Kidney tubule cell (primary cell): ENCODE results near the gene JMJD6.
"Not testable (repeated sequence)": the region's sequence is repeated elsewhere in the genome, so short reads cannot be mapped to it uniquely, and the experiment has no call there.

Experiments
- DNase-seq: peaks from one replicate; pipeline ENCODE4 v3.0.0-alpha.2; 2018; ENCODE audit warnings: low spot score

Gene JMJD6

DNA sequence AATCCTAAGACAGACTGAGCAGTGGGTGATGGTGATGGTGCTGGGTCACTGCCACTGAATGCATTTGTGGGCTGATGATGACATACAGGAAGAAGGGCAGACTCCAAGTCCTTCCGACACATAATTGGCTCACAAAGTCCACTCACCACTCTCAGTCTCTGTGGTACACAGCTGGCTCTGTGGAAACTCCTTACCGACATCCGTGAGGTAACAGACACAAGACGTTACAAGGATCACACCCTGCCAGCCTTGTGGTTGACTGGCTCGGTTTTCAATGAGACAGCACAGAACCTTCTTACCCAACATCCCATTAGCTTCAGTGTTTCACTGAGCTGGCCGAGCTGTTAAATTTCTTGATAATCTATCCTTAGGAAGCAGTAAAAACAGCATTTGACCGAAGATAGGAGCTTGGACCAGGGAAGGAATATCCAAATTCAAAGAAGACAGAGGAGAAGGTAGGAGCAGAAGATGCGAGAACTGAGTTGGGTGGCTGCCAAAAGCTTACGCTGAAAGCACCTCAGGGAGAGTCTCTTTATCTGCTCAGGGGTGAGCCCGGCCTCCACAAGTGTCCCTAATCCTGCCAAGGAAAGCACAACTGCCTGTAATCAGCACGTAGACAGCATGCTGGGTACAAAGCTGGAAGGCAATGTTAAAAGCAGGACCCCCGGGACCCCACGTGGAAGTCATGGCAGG lies 10.1 kb downstream of the JMJD6 start:
- peak; percentile 86 for DNase-seq

DNA sequence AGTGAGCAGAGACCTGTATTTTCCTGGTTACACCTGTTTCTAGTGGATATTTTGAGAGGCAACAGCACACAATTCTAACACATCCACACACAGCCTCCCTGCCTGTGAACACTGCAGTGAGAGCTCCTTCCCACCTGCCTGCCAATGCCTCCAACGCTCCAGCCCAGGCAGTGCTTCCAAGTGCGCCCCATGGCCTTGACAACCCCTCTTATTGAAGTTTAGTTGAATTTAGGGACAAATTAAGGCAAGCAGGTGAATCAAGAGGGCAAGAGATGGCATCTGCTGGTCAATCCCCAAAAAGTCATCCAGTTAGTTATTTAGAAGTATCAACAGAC lies 10.9 kb downstream of the JMJD6 start:
- no peak for DNase-seq

DNA sequence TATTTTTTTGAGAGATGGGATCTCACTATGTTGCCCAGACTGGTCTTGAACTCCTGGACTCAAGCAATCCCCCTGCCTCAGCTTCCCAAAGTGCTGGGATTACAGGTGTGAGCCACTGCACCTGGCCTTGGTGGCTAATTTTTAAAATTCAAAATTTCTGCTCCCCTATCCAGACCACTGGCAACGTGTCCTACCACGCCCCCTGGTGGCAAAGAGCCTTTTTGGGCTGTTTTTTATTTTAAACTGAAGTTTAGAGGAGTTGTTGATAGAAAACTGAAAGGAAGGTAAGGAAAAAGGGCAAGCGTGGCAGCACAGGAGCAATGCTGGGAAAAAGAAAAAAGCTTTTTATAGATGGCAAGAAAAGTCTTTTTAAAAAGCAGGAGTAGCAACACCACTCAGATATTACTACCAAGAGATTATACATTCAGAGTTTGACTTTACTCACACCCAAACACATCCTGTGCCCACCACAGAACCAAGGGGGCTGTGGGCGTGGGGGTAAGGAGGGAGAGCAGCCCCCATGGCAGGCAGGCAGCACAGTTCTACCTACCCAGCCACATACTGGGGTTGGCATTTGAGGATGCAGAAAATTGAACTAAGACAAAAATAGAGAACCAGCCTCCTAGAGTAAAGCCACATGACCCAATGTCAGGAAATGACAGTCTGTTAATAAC lies 11.4 kb downstream of the JMJD6 start:
- DNase-seq: peak; percentile 48

DNA sequence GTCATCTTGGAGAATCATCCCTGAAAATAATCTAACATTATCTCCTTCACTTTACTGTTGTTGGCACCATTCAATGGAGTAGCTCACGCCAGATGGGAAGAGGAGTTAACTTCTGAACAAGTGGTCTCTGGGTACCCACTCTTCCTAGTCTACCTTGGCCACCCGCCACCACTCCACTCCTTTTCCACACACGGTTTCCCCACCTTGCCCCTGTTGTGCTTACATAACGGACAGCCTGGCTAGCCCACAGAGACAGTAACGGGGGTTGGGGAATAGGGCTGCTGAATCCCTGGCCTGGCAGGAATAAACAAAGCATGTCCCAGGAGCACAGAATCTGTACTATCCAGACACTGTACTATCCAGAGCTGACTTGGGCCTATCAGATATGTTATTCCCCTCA lies 12.1 kb downstream of the JMJD6 start:
- DNase-seq: no peak

DNA sequence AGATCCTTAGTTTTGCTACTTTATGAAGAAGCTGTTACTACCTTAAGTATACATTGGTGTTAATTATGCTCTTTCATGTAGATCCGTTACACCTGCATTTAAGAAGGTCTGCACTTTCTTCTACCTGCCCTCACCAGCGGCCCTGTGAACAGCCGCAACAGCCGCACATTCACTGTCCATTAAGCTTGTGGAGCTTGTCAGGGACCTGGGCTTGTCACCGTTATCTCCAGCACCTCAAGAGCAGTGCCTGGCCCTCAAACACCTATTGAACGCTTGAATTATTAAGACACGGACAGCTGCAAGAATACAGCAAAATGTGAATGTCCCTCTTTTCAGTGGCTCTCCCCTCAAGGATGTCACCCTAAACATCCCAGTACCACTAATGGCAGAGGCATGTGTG lies 12.6 kb downstream of the JMJD6 start:
- no peak for DNase-seq

DNA sequence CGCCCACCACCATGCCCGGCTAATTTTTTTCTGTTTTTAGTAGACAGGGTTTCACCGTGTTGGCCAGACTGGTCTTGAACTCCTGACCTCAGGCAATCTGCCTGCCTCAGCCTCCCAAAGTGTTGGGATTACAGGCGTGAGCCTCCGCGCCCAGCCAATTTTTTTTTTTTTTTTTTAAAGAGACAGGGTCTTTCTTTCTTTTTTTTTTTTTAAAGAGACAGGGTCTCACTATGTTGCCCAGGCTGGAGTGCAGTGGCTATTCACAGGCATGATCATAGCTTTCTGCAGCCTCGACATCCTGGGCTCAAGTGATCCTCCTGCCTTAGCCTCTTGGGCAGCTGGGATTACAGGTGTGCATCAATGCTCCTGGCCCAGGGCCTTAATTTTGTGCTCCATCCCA lies 14.1 kb downstream of the JMJD6 start:
- DNase-seq: not testable (repeated sequence)

DNA sequence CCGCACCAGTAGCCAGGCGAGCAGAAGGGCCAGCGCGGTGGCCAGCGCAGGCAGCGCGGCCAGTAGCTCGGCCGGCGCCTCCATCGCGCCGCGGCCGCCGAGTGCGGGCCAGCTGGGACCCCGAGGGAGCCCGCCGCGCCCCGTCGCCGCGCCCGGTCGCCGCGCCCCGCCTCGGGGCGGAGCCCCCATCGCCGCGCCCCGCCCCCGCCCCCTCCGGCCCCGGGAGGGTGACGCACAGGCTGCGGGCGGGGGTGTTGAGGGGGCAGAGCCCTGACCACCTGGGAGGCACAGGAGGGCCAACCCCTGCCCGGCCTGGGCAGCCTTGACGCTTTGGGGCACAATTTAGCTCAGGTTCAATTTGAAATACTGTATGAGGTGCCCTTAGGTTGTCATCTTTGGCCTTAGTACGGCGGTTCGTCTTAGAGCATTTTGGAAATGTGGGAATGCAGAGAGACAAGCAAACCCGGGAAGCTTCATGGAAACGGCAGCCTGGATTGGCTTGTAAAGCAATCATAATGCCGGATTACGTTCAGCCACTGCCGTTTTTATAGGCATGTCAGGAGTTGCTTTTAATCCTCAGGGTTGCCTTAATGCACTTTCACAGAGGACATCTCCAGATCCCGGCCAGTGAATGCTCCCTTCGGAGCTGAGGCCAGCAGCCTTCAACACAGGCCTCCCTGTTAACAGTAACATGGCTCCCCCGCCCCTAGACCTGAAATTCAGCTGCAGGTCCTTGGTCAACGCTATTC lies 15.4 kb downstream of the JMJD6 start, which contains the start of gene MXRA7:
TSS of gene MXRA7 (minus strand) at position 103 of the 749 bp plus-strand sequence. CDS start at position 84, 19 bp downstream.
- peak; percentile 77 for DNase-seq

DNA sequence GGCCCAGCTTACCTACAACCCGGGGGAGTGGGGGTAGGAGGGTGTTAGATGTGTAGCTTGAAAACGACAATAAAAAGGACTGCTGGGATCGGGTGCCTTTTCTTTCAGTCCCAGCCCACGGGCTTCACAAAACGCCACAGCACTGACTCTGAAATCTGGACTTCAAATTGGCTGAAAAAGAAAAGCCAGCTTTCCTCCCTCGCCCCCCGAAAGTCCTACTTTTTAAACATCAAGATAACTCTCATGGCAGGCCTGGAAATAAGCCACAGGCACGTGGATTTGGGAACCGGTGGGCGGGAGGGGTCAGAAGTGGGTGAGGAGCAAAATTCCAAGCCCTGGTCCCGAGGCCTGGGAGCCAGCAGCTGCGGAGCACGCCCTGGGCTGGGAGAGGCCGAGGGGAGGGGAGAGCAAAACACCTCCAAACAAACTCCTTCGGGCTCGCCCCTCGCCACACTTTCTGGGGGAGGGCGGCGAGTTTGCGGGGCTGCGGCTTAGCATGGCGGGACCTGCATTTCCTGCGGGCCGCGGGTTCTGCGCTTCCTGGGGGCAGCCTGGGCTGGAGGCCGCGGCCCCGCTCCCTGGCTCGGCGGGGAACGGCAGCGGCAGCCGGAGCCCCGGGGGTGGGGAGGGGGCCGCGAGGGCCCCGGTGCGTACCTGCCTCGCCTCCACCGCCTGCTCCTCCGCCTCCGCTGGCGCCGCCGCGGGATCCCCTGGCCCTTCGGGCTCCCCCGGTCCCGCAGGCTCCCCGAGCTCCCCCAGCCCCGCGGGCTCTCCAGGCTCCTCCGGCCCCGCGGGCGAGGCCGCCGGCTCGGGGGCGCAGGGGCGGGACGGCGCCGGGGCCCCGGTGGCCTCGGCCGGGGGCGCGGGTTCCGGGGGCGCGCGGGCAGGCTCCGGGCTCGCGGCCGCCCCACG lies 16.2 kb downstream of the JMJD6 start:
- DNase-seq: peak; percentile 23

DNA sequence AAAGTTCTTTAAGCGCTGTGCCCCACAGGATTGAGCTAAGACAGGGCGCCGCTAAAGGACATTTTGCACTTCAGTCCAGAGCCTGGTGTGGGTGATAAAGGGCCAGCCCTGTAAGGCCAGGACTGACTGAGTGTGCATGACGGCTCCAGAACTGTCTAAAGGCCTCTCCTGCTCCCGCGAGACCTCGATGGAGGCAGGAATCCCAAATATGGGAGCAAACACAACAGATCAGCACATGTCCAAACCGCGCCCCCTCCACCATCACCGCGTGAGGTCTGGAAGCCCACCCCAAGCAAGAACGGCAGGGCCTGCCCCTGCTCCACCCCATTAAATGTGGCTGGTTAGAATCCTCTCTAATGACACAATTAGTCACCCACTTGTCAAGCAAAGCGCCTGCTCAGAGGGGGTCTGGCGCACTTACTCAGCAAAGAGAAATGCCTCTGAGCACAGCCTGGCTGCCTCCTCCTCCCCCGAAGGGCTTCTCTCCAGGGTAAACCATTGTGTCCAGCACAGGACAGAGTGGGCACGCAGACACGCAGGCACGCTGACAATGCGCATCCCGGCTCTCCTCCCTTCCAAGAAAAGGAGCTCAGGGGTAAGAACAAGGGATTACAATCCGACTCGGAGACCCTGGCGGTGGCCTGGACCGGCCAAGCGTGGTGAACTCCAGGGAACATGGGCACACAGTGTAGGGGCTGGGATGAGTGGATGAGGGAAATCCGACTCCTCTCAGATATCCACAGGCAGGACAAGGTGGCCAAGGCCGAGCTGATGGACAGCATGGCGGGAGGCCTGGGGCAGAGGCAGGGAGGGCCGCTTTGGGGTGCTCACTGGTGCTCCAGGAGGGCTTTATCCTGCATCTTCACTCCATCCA lies 17.1 kb downstream of the JMJD6 start:
- peak; percentile 91 for DNase-seq

DNA sequence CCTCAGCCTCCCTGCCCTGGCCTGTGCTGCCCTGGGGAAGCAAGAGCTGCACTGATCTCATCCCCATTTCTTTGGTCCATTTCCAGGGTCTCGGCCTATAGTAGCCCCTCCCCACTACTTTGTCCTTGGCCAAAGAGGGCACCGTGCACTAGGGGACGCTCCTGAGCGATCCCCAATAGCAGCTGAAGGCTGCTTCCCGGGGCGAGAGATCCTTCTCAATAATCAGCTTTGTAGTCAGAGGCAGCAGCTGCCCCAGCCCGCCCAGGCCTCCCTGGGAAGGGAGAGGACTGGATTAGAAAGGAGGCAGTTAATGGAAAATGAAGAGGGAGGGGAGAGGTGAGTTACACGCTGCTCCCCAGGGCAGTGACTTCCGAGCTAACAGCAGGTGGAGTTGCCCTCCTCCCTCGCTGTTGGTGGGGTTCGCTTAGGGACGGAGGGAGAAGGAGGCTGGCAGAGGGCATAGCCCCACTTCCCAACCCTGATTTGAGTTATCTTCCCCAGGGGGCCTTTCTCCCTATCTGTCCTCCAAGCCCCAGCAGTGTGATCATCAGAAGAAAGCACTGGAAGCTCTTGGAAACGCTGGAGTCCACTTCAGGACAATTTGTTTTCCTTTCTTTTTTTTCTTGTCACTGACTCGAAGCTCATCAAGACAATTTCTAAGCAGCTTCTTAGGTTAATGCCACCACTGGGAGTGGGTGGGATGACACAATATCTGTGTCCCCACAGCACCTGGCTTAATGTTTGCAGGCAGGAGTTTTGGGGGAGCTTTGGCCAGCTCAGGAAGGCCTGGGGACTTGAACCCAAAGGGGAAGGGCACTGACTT lies 18.2 kb downstream of the JMJD6 start:
- DNase-seq: no peak

DNA sequence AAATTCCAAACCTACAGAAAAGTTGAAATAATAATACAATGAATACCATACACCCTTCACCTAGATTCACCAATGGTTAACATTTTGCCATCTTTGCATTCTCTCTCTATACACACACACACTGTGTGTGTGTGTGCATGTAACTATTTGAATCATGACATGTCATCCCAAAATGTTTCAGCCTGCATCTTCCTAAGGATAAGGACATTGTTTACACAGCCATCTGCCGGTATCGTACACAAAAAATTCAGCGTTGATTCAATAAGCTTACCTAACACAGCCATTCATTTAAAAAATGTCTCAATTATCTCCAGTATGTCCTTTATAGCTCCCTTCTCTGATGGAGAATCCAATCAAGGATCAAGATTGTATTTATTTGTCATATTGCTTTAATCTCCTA lies 19.6 kb downstream of the JMJD6 start:
- DNase-seq: no peak

DNA sequence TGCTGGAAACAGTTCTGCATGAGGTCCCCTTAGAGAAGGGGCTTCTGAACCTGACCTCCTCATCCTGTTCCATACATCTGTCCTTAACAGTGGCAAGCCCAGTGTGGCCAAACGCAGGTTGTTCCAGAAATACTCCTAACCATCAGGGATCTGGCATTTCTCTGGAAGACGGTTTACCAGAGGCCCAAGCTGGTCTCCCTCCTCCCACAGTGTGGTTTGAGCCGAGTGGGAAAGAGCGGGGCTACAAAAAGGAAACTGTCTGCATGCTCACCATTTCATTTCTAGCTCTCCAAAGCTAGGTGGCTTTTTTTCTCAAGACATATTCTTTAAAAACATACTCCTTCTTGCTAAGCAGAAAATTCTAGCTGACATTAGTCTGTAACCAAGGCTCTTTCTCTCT lies 21.6 kb downstream of the JMJD6 start:
- no peak for DNase-seq

DNA sequence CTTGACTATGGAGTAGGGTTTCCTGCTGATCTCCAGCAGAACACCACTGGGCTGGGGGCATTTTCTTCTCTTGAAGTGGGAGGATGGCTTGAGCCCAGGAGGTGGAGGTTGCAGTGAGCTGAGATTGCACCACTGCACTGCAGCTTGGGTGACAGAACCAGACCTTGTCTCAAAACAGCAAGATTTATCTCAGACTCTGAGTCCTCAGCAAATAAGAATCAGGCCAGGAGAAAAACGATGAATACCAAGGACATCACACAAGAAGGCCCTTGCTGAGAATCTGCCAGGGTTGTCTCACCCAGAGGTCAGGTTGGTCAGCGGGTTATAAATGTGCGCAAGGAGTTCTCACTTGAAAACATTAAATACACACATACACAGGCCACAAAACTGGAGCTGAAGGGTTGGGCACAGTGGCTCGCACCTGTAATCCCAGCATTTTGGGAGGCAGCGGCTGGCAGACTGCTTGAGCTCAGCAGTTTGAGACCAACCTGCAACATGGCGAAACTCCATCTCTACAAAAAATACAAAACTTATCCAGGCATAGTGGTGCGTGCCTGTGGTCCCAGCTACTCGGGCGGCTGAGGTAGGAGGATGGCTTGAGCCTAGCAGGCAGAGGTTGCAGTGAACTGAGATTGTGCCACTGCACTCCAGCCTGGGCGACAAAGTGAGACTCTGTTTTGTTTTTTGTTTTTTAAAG lies 23.3 kb downstream of the JMJD6 start:
- DNase-seq: no peak

DNA sequence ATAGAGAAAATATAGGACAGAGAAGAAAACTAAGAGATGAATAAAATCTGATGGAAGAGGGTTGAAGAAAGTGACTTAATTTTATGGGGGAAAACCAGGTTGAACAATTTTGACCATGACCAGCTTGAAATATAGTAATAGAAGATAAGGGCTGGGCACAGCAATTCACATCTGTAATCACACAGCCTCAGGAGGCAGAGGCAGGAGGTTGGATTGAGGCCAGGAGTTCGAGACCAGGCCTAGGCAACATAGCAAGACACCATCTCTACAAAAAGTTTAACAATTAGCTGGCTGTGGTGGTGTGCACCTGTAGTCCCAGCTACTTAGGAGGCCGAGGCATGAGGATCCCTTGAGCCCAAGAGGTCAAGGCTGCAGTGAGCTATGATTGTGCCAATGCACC lies 24.3 kb downstream of the JMJD6 start:
- no peak for DNase-seq

DNA sequence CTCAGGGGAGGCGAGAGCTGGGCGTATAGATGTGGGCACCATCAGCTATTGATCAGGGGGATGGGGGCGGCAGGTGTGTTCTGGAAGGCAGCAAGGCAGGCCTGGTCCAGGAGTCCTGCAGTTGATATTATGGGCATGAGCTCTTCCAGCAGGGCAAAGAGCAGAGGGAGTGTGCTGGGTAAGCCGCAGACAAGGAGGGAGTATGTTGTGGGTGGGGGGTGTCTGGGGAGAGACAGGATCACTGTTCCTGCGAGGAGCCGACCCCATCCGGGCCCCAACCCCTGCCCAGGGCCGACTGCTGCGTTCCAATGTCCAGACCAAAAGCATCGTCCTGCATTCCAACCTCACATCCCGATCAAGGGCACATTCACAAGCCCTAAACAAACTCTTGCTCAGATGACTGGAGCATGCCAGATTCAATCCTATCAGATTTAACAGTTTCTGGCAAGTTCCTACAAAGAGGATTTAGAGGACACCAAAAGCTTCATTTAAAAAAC lies 24.9 kb downstream of the JMJD6 start:
- no peak for DNase-seq

DNA sequence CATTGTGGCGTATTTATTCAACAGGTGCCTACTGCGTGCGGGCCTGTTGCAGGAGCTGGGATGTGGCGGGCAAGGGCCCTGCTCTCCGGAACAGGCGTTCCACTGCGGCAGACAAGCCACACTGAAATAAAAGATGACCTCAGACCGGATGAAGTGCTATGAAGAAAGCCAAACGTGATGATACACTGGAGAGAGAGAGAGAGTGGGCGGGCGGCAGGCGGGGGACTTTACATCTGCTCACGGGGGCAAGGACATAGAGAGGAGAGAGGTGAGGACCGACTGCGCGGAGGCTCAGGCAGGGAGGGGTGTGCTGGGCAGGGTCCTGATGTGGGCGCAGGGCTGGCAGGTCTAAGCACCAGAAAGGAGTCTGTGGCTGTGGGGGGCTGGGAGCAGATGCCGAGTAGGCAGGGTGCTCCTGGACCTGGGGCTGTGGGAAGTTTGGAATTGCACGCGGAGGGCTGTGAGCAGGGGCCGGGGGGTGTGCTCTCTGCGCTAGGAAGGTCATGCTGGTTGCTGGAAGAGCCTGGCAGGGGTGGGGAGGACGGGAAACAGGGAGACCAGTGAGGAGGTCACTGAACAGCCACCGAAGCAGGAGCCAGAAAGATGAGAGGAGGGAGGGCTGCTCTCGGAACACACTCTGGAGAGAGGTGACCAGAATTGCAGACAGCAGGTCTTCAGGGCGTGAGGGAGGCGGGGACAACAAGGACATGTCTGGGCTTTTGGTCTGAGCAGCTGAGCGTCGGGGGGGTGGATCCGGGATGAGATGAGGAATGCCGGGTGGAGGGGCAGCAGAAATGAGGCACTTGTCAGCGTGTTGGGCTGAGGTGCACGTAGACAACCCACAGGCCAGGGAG lies 25.6 kb downstream of the JMJD6 start:
- no peak for DNase-seq

DNA sequence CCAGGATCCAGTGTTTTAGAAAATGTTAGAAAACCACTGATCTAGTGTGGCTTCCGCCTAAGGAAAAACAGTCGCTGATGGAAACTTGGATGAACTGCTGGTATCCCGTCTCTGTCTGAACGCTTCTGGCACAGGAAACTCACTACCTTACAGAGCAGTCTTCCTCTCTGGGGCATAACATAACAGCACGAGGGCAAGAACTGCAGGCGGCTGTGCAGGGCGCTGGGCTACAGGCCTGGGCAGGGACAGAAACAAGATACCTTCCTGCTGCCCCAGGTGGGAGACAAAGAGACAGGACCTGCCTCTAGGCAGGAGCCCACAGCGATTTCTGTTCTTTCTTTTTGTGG lies 26.2 kb downstream of the JMJD6 start:
- no peak for DNase-seq

DNA sequence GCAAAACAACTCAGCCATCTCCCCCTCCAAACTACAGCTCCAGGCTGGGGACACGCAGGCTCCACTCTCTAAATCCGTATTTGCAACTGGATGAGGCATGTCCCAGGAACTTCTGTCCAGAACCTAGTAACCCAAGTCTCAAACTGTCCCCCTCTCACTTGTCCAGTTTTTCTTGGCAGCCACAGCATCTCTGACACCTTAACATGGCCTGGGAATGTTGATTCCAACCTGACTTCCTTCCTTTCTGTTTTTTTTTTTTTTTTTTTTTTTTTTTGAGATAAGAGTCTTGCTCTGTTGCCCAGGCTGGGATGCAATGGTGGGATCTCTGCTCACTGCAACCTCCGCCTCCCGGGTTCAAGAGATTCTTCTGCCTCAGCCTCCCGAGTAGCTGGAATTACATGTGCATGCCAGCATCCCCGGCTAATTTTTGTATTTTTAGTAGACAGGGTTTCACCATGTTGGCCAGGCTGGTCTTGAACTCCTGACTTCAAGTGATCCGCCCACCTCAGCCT lies 27.9 kb downstream of the JMJD6 start:
- DNase-seq: not testable (repeated sequence)
